ENCODE data around the gene SEC16B. TPM values are rescaled to one million over a fixed set of nuclear protein-coding genes. Genes with fewer than 3 reads are reported as not detected.
A peak's percentile ranks its signal among the peaks of the same experiment; 100 is the strongest.

Gene SEC16B
- total and polyA plus RNA-seq, 2 of the 8 experiments (the other 6 are each of a cell fraction or from before 2014, with no cell fraction given): 0.56 to 0.94 TPM

DNA sequence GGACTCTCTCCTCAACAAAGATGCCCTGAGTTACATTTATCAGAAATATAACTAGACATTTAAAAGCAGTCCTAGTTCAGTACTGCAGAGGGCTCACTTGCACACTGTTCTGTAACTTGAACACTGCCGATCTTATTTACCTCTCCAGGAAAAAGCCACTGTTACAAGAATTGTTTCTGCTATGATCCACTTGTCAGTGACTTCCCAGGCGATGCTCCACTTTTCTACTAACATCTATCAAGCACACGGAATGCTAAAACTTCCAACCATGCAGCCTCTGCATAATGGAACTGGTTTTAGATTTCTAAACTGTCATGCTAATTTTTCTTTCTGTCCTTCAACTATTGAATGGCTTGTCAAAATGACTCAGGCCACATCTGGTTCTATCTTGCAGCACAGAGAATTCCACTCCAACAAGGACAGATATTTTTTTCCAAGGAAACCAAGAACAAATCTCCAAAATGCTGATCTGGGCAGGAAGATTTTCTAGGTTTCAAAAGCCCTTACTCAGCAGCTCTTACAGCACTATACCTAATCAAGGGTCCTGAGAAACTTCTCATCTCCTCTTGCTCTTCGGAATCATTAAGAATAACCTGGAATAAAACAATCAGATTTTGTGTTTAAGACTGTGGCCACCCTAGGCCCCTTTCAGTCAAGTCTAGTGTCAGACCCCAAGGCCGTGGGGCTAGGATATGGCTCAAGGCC, 9.9 kb downstream of the SEC16B start:
- ChIA-PET POLR2A (ENCODE audit: partially characterized antibody) (no interaction called here), CTCF (ENCODE audit: partially characterized antibody) (interaction anchor here (0.6 to 1.3 kb wide), 2 partner anchors 69 to 1406 kb away, joined by 3 to 4 read pairs; no protein-coding TSS in a partner anchor)
- Histone ChIP-seq H3K36me3 (ENCODE audit: control insufficient read depth in 2 of 4, insufficient read depth in 4 of 4, low read length in 3 of 4) (no peaks in the 10 kb centered on the region), H2BK120ac (replicated peaks; ENCODE audit: low read depth, low read length) (no peak overlapping the region), H3K9me3 (ENCODE audit: insufficient read depth in 2 of 2, low read depth in 1 of 2, low read length in 1 of 2) (no peaks in the 10 kb centered on the region), H3K4me2 (ENCODE audit: insufficient read depth in 1 of 2, low read depth in 2 of 2, low read length in 2 of 2) (peak overlapping the region; percentile 9 to 12; a peak in 2 of 4 replicates), H4K8ac (ENCODE audit: extremely low read depth, insufficient read depth, low read length) (no peak overlapping the region), H3K23ac (ENCODE audit: insufficient read length) (no peak overlapping the region), H3K27me3 (replicated peaks in 1 of 4; ENCODE audit: control insufficient read depth in 3 of 4, extremely low read depth in 1 of 4, insufficient read depth in 3 of 4, low read length in 3 of 4) (no peaks in the 10 kb centered on the region), H3K79me1 (ENCODE audit: low read depth, low read length) (no peaks in the 10 kb centered on the region), H4K91ac (replicated peaks; ENCODE audit: insufficient read length, low read length) (no peak overlapping the region), H2AK5ac (ENCODE audit: low read depth, low read length) (no peak overlapping the region), H3K27ac (ENCODE audit: low read depth, low read length) (no peak overlapping the region), H2BK20ac (ENCODE audit: low read length) (no peak overlapping the region; the same call in 1 of the 2 replicates), H2BK5ac (ENCODE audit: low read depth, low read length) (0 out of 2 replicates have a peak overlapping the region, but pooled peaks have one; percentile 61), H3K23me2 (ENCODE audit: low read depth, low read length) (no peaks in the 10 kb centered on the region), H2BK15ac (ENCODE audit: low read length) (no peak overlapping the region), H3K4ac (replicated peaks; ENCODE audit: insufficient read length, low read depth, low read length) (no peak overlapping the region), H4K20me1 (replicated peaks in 1 of 2; ENCODE audit: control insufficient read depth in 1 of 2, insufficient read depth in 2 of 2, low read length in 2 of 2) (no peaks in the 10 kb centered on the region), H2BK12ac (ENCODE audit: low read depth, low read length) (peak overlapping the region; percentile 89; the same call in 1 of the 2 replicates), H3K18ac (ENCODE audit: extremely low read depth, low read length) (no peak overlapping the region), H3K14ac (ENCODE audit: insufficient read length) (no peak overlapping the region), H3K56ac (replicated peaks; ENCODE audit: insufficient read length, low read depth, low read length) (no peak overlapping the region), H3K79me2 (ENCODE audit: control insufficient read depth in 1 of 2, insufficient read depth in 2 of 2, low read length in 2 of 2) (no peaks in the 10 kb centered on the region), H4K5ac (ENCODE audit: insufficient read length, low read depth, low read length) (no peak overlapping the region), H3K4me1 (replicated peaks in 1 of 4; ENCODE audit: control insufficient read depth in 3 of 4, insufficient read depth in 4 of 4, low read length in 3 of 4) (peaks cover 0 to 10% (median 2%) of the 10 kb centered on the region in 4 experiments; a peak in 6 of 7 replicates), H2AFZ (ENCODE audit: low read length) (no peak overlapping the region; the same call in 1 of the 2 replicates), H3K9ac (replicated peaks in 1 of 4; ENCODE audit: extremely low read depth in 1 of 4, low read depth in 3 of 4, low read length in 3 of 4) (no peak overlapping the region), H3K4me3 (ENCODE audit: extremely low read depth in 1 of 4, insufficient read depth in 2 of 4, low read depth in 3 of 4, low read length in 4 of 4) (no peak overlapping the region; a peak in 1 of 8 replicates)
- WGBS, 2 experiments (ENCODE audit: extremely low coverage in 1 of 2, insufficient coverage in 1 of 2, insufficient read length in 1 of 2, insufficient replicate concordance in 2 of 2, low coverage in 1 of 2, low lambda C conversion rate in 2 of 2, missing lambda C conversion rate in 1 of 2): 71% methylated on average over 5 of the region's 5 CpGs; no CpG with 5 or more reads in 1 of the 2 experiments
- FAIRE-seq: no peak
- no peak for DNase-seq (ENCODE audit: low read depth in 1 of 2, low spot score in 2 of 2)
- peak; percentile 17 for TF ChIP-seq ASH2L (IDR thresholded peaks at IDR 0.05; ENCODE audit: low read length)
- TF ChIP-seq JUND (IDR thresholded peaks at IDR 0.05; ENCODE audit: low read length): no peak
- peak; percentile 46 for TF ChIP-seq MAFK (IDR thresholded peaks at IDR 0.05; ENCODE audit: low read depth, low read length)
- TF ChIP-seq TEAD4 (IDR thresholded peaks at IDR 0.05; ENCODE audit: low read depth, low read length): peak; percentile 88; the same call in 1 of the 2 replicates
- TF ChIP-seq SIN3A (conservative IDR thresholded peaks at IDR 0.05 in 1 of 2, IDR thresholded peaks at IDR 0.05 in 1 of 2; ENCODE audit: low read depth in 1 of 2, low read length in 2 of 2): no peak
- TF ChIP-seq BCL11A (IDR thresholded peaks at IDR 0.05; ENCODE audit: low read depth in 2 of 2, low read length in 2 of 2): no peak
- TF ChIP-seq EP300 (IDR thresholded peaks at IDR 0.05; ENCODE audit: borderline replicate concordance in 1 of 2, low read depth in 2 of 2, low read length in 2 of 2): no peak
- TF ChIP-seq, protein P1, sequence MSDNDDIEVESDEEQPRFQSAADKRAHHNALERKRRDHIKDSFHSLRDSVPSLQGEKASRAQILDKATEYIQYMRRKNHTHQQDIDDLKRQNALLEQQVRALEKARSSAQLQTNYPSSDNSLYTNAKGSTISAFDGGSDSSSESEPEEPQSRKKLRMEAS (IDR thresholded peaks at IDR 0.05): no peak
- TF ChIP-seq EZH2 (IDR thresholded peaks at IDR 0.05; ENCODE audit: low read depth, low read length, severe bottlenecking): no peak
- no peak; a peak in 1 of 4 replicates for TF ChIP-seq RAD21 (IDR thresholded peaks at IDR 0.05 in 1 of 2, conservative IDR thresholded peaks at IDR 0.05 in 1 of 2; ENCODE audit: low read depth in 2 of 2, low read length in 2 of 2)
- no peak for TF ChIP-seq KDM4A (IDR thresholded peaks at IDR 0.05; ENCODE audit: low read depth, low read length, severe bottlenecking)

All from H1 (cell line).